ENCODE data around the gene BICD2. TPM values are rescaled to one million over a fixed set of nuclear protein-coding genes. Genes with fewer than 3 reads are reported as not detected.
A peak's percentile ranks its signal among the peaks of the same experiment; 100 is the strongest.

The BICD2 gene
- total and polyA plus RNA-seq, 9 of the 15 experiments (the other 6 are each of a cell fraction or from before 2014, with no cell fraction given) = 3.6 to 23.4 (median 11.8) TPM

DNA sequence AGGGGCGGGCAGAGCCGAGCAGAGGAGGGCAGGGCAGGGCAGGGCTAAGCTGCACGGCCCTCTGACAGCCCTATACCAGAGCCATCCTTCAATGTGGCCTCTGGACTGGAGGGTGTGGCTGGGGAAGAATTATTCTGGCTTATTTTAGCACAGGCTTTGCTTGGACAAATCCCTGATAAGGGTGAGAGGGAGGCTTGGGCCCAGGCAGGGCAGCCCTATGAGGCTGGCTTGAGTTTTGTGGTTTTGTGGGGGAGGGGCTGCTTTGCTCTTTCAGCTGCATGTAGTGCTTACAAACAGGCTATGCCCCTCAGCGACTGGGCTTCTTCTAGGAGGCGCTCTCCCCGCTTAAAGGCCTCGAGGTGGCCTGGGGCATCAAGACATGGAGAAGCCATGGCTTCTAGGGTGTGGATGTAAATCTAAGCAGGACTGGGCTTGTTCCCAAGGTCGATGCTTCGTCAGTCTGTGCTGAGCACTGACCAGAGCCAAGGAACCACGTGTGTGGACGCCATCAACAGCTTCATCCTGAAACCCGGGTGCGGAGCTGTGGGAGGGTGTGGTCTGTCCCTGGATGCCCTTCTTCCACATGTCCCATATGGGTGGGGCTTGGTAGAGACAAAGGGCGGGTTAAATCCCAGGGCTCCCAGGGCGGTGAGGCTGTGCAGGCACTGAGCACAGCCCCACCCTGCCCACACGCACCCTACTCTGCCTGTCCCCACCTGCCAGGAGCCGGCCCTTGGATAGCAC lies 49.0 kb downstream of the BICD2 start (continued):
- TF ChIP-seq HEY1 (CRISPR knock-in tag; IDR thresholded peaks at IDR 0.05; ENCODE audit: borderline replicate concordance) = no peak
- no peak for TF ChIP-seq ZFP1 (CRISPR knock-in tag; IDR thresholded peaks at IDR 0.05)
- no peak for TF ChIP-seq ZNF75A (CRISPR knock-in tag; IDR thresholded peaks at IDR 0.05)
- peak in 1 of 2 experiments; percentile 19; a peak in 1 of 4 replicates for TF ChIP-seq KDM1A (IDR thresholded peaks at IDR 0.05)
- no peak for TF ChIP-seq ZFX (CRISPR knock-in tag; IDR thresholded peaks at IDR 0.05)
- no peak for TF ChIP-seq PPARD (CRISPR knock-in tag; IDR thresholded peaks at IDR 0.05)
- no peak for TF ChIP-seq WHSC1 (IDR thresholded peaks at IDR 0.05; ENCODE audit: low read length)
- no peak for TF ChIP-seq ZNF23 (CRISPR knock-in tag; IDR thresholded peaks at IDR 0.05)

DNA sequence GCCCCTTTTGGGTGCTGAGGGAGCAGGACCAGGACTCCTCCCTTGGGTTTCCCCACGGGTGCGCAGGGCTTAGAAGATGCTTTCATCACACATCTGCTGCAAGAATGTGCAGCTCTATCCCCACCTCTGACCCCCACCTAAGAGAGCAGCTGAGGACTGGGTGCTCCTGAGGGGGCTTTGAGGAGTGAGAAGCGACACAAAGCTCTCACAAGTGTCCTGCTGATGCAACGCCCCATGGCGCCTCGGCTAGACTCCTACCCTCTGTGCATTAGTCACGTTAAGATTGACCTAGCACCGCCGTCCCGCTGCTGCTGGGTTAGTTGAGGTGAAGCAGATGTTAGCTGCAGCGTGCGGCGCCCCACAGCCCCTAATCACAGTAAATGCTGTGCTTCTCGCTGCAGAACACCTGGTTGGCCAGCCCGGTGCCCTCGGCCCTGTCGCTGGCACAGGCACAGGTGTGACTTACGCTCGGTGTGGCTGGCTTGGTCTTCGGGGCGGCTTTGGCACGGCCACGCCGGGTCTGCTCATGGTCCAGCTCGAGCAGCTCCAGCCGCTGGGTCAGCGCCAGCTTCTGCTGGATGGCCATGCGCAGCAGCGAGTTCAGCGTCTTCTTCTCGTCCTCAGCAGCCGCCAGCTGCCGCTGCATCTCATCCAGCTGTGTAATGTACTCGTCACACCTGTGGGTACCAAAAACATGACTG lies 49.7 kb downstream of the BICD2 start:
- in situ Hi-C loops (cut with MboI) = loop anchor here (10.0 kb wide), 1 partner anchor 70 kb away; no protein-coding TSS in a partner anchor
- intact Hi-C loops (cut with micrococcal nuclease) = no loop called here
- 95% methylated on average over 28 of the region's 34 CpGs for WGBS (ENCODE audit: insufficient coverage, low coverage, missing lambda C conversion rate)
- H3K79me2 ChIP-seq (ENCODE audit: control insufficient read depth, insufficient read depth, low read length) = no peaks in the 10 kb centered on the region; the same call in 2 of the 3 replicates
- FAIRE-seq (no peak), ATAC-seq (no peak), DNase-seq (ENCODE audit: extremely low read depth in 1 of 4, low spot score in 3 of 4) (peak in 1 of 4 experiments; percentile 5)
- no peak overlapping the region for H3K4me2 ChIP-seq (ENCODE audit: insufficient read depth, low read length)
- no peak overlapping the region for H2AFZ ChIP-seq (ENCODE audit: low read depth, low read length)
- no peaks in the 10 kb centered on the region for H3K9me3 ChIP-seq (replicated peaks; ENCODE audit: control insufficient read depth, insufficient read depth, low read depth, low read length)
- CTCF ChIA-PET (ENCODE audit: low intra/inter-chr PET ratio) = no interaction called here
- H3K27ac ChIP-seq (ENCODE audit: extremely low read depth, low read depth, low read length) = no peak overlapping the region
- peaks cover 89% of the 10 kb centered on the region; the same call in 2 of the 3 replicates for H3K36me3 ChIP-seq (ENCODE audit: control insufficient read depth, insufficient read depth, low read length)
- H3K4me1 ChIP-seq (replicated peaks in 1 of 2; ENCODE audit: control insufficient read depth in 2 of 2, insufficient read depth in 2 of 2, low read length in 2 of 2) = peaks cover 8 to 19% of the 10 kb centered on the region in 2 experiments
- no TSS peak for BruUV-seq (replicated peaks)
- TF ChIP-seq CGGBP1 (CRISPR knock-in tag; IDR thresholded peaks at IDR 0.05) = no peak
- TF ChIP-seq, protein P1, sequence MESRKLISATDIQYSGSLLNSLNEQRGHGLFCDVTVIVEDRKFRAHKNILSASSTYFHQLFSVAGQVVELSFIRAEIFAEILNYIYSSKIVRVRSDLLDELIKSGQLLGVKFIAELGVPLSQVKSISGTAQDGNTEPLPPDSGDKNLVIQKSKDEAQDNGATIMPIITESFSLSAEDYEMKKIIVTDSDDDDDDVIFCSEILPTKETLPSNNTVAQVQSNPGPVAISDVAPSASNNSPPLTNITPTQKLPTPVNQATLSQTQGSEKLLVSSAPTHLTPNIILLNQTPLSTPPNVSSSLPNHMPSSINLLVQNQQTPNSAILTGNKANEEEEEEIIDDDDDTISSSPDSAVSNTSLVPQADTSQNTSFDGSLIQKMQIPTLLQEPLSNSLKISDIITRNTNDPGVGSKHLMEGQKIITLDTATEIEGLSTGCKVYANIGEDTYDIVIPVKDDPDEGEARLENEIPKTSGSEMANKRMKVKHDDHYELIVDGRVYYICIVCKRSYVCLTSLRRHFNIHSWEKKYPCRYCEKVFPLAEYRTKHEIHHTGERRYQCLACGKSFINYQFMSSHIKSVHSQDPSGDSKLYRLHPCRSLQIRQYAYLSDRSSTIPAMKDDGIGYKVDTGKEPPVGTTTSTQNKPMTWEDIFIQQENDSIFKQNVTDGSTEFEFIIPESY (CRISPR knock-in tag; IDR thresholded peaks at IDR 0.05) = peak; percentile 93; the same call in 1 of the 2 replicates
- TF ChIP-seq POLR2G (IDR thresholded peaks at IDR 0.05; ENCODE audit: low read depth, low read length) = peak; percentile 42; the same call in 1 of the 2 replicates
- no peak overlapping the region for H3K4me3 ChIP-seq
- H3K9ac ChIP-seq (ENCODE audit: insufficient read depth in 1 of 2, low read depth in 2 of 2, low read length in 2 of 2) = peak overlapping the region in 1 of 2 experiments; percentile 55; a peak in 1 of 4 replicates
- POLR2A ChIA-PET = no interaction called here
- peaks cover 19% of the 10 kb centered on the region for H4K20me1 ChIP-seq (replicated peaks; ENCODE audit: control insufficient read depth, insufficient read depth, low read length)
- no peaks in the 10 kb centered on the region for H3K9me1 ChIP-seq (ENCODE audit: control insufficient read depth, insufficient read depth, low read length)
- H3K27me3 ChIP-seq (ENCODE audit: control insufficient read depth in 2 of 2, insufficient read depth in 2 of 2, low read length in 2 of 2) = no peaks in the 10 kb centered on the region
